GM12878 (cell line): ENCODE measurements around the gene TBRG4. TPM values are rescaled to one million over a fixed set of nuclear protein-coding genes. Genes with fewer than 3 reads are reported as not detected.

ENCODE experiments used
- ATAC-seq: fragments of 200-7000 bp; cut with Tn5 transposase; 3 replicates; pipeline ENCODE4 v1.9.1; 2020; ENCODE audit warnings: mild to moderate bottlenecking, moderate library complexity
- BruUV-seq: library from RNA; stranded (reverse); fragments of 400-500 nt; replicated peaks from 2 replicates; lab custom pipeline; 2021; lab: Mats Ljungman, UMichigan
- CTCF ChIA-PET: fragments of 300-600 bp; sonication (Branson Sonifier 250); formaldehyde crosslinking; extraction: SDS; loops from one replicate; lab custom pipeline; 2021; ENCODE audit warnings: inconsistent platforms; lab: Yijun Ruan, JAX
- POLR2A ChIA-PET: fragments of 350-600 bp; formaldehyde crosslinking; extraction: SDS; loops from one replicate; lab custom pipeline; 2021; ENCODE audit warnings: inconsistent platforms; lab: Charles Lee
- RAD21 ChIA-PET: fragments of 300-600 bp; sonication (Branson Sonifier 250); formaldehyde crosslinking; loops from one replicate; lab custom pipeline; 2023; ENCODE audit warnings: antibody characterized with exemption; ENCODE audit not compliant: unreplicated experiment; lab: Charles Lee
- SMC1A ChIA-PET: fragments of 300-600 bp; sonication (Branson Sonifier 250); formaldehyde crosslinking; loops from one replicate; lab custom pipeline; 2023; ENCODE audit not compliant: unreplicated experiment, uncharacterized antibody; lab: Charles Lee
- DNase-seq: peaks from one replicate; pipeline ENCODE4 v3.0.0-alpha.2; 2011; ENCODE audit warnings: low read depth, low spot score
- FAIRE-seq: peaks from 3 replicates; lab custom pipeline; 2011; peaks lifted over from hg19 to GRCh38; lab: Jason Lieb, UNC
- H2AFZ ChIP-seq: 2 replicates; pipeline ENCODE4 v1.6.0; 2011; ENCODE audit warnings: low read depth, low read length, control low read depth; ENCODE audit not compliant: control insufficient read depth
- H3K27ac ChIP-seq: 2 replicates; pipeline ENCODE4 v1.5.1; 2011; ENCODE audit warnings: control low read depth; ENCODE audit not compliant: control insufficient read depth, insufficient read depth
- H3K27me3 ChIP-seq, 2 experiments: replicated peaks in 1 of 2; 2 replicates each; pipeline versions ENCODE4 v1.6.0 to v1.6.1; 2011; ENCODE audit warnings: low read length in 1 of 2; ENCODE audit not compliant: control insufficient read depth in 2 of 2, insufficient read depth in 2 of 2
- H3K36me3 ChIP-seq, 2 experiments: 2 replicates each; pipeline ENCODE4 v1.5.1; 2011; ENCODE audit warnings: low read length in 1 of 2; ENCODE audit not compliant: control insufficient read depth in 2 of 2, insufficient read depth in 2 of 2
- H3K4me1 ChIP-seq: 2 replicates; pipeline ENCODE4 v1.6.1; 2011; ENCODE audit warnings: mild to moderate bottlenecking, low read length, moderate library complexity, mixed read lengths; ENCODE audit not compliant: control insufficient read depth, insufficient read depth
- H3K4me2 ChIP-seq: 2 replicates; pipeline ENCODE4 v1.6.0; 2011; ENCODE audit warnings: control low read depth; ENCODE audit not compliant: control insufficient read depth, insufficient read depth
- H3K4me3 ChIP-seq: fragments of 200-600 bp; sonication (generic); 2 replicates; pipeline ENCODE4 v1.5.1; 2016
- H3K79me2 ChIP-seq: 2 replicates; pipeline ENCODE4 v1.6.0; 2011; ENCODE audit warnings: low read length; ENCODE audit not compliant: control insufficient read depth, insufficient read depth
- H3K9ac ChIP-seq: 2 replicates; pipeline ENCODE4 v1.8.0; 2011; ENCODE audit warnings: low read length, control low read depth, mixed read lengths; ENCODE audit not compliant: control insufficient read depth, insufficient read depth
- H3K9me3 ChIP-seq: replicated peaks from 3 replicates; pipeline ENCODE4 v1.5.1; 2011; ENCODE audit warnings: mild to moderate bottlenecking, low read length; ENCODE audit not compliant: control insufficient read depth, insufficient read depth
- H4K20me1 ChIP-seq: 2 replicates; pipeline ENCODE4 v1.6.0; 2011; ENCODE audit not compliant: control insufficient read depth, insufficient read depth
- ESRRA ChIP-seq: IDR thresholded peaks from 2 replicates; pipeline ENCODE4 v1.6.1; 2012; ENCODE audit warnings: mild to moderate bottlenecking, low read length, improper control_type of control experiment
- JUND ChIP-seq: IDR thresholded peaks from 2 replicates; pipeline ENCODE4 v1.6.1; 2012; ENCODE audit warnings: low read depth, mild to moderate bottlenecking, low read length, improper control_type of control experiment, moderate library complexity
- MEF2B ChIP-seq: fragments of 450-650 bp; IDR thresholded peaks from 2 replicates; pipeline ENCODE4 v1.6.1; 2018; ENCODE audit warnings: mild to moderate bottlenecking, moderate library complexity; ENCODE audit not compliant: partially characterized antibody, poor library complexity, severe bottlenecking
- NFXL1 ChIP-seq: fragments of 450-650 bp; IDR thresholded peaks from 2 replicates; pipeline ENCODE4 v1.6.1; 2017; ENCODE audit warnings: antibody characterized with exemption, mild to moderate bottlenecking, borderline replicate concordance
- POU2F2 ChIP-seq: IDR thresholded peaks from 3 replicates; pipeline ENCODE4 v1.6.1; 2011; ENCODE audit warnings: low read depth, mild to moderate bottlenecking, low read length, borderline replicate concordance
- RCOR1 ChIP-seq: conservative IDR thresholded peaks from 2 replicates; pipeline ENCODE4 v1.6.1; 2012; ENCODE audit warnings: low read depth, low read length, improper control_type of control experiment
- SMAD1 ChIP-seq: fragments of 450-650 bp; IDR thresholded peaks from 2 replicates; pipeline ENCODE4 v1.6.1; 2018; ENCODE audit warnings: mild to moderate bottlenecking, low read depth; ENCODE audit not compliant: partially characterized antibody
- SP1 ChIP-seq: IDR thresholded peaks from one replicate; pipeline ENCODE4 v1.6.1; 2011; ENCODE audit warnings: low read depth, low read length
- SPI1 ChIP-seq: IDR thresholded peaks from 2 replicates; pipeline ENCODE4 v1.6.1; 2011; ENCODE audit warnings: low read depth, mild to moderate bottlenecking, low read length, moderate library complexity, borderline replicate concordance; ENCODE audit not compliant: insufficient read depth
- SRF ChIP-seq, 2 experiments: IDR thresholded peaks; 2 replicates each; pipeline ENCODE4 v1.6.1; 2011; ENCODE audit warnings: low read depth in 2 of 2, low read length in 2 of 2, mild to moderate bottlenecking in 1 of 2, moderate library complexity in 1 of 2
- WRNIP1 ChIP-seq: IDR thresholded peaks from 2 replicates; pipeline ENCODE4 v1.6.1; 2011; ENCODE audit warnings: low read depth, low read length, improper control_type of control experiment, borderline replicate concordance
- ZSCAN29 ChIP-seq: fragments of 450-650 bp; IDR thresholded peaks from 2 replicates; pipeline ENCODE4 v1.6.1; 2017; ENCODE audit warnings: mild to moderate bottlenecking, moderate library complexity
- WGBS: methylation state at CpG from one replicate; pipeline ENCODE4 v1.1.6; 2016; ENCODE audit warnings: low lambda C conversion rate; ENCODE audit not compliant: insufficient replicate concordance, insufficient coverage; ENCODE audit errors: missing lambda C conversion rate; 5-methylcytosine and 5-hydroxymethylcytosine counted together
- in situ Hi-C: fragments of 300-500 bp; cut with MboI; formaldehyde crosslinking; loops from 9 replicates; pipeline ENCODE4 v1.14.3; 2018; ENCODE audit warnings: mixed read lengths
- intact Hi-C: fragments of 100-400 bp; cut with micrococcal nuclease; formaldehyde crosslinking; loops from one replicate; pipeline ENCODE4 v1.14.2; 2022; ENCODE audit not compliant: unreplicated experiment
- polyA plus RNA-seq, 11 experiments: library from polyadenylated mRNA; depleted of rRNA in 4 of 11; unstranded in 6 of 11; stranded (reverse) in 5 of 11; fragments of >200 nt; fragmentation: Nextera tagmentation in 4 of 11; fragmentation: Illumina TruSeq in 1 of 11; extraction: Ambion mirVana in 4 of 11; extraction: Trizol in 1 of 11; gene quantifications; 1 replicate in 1 of 11; 2 replicates in 10 of 11; pipeline versions ENCODE4 v1.2.1 to v1.2.3, GENCODE V29; 2011 to 2016; ENCODE audit warnings: inconsistent platforms in 2 of 11, missing spikeins in 2 of 11, low read depth in 1 of 11
- total RNA-seq, 4 experiments: library from RNA; depleted of rRNA in 3 of 4; stranded (reverse); fragments of >200 nt in 3 of 4; fragmentation: Illumina TruSeq in 1 of 4; extraction: Trizol in 1 of 4; gene quantifications; 2 replicates each; pipeline versions ENCODE4 v1.2.1 to v1.2.3, GENCODE V29; 2013 to 2021

TBRG4 gene
- total and polyA plus RNA-seq, 10 of the 15 experiments (the other 5 are each of a cell fraction or from before 2014, with no cell fraction given): 8.4 to 130 (median 118) TPM

DNA sequence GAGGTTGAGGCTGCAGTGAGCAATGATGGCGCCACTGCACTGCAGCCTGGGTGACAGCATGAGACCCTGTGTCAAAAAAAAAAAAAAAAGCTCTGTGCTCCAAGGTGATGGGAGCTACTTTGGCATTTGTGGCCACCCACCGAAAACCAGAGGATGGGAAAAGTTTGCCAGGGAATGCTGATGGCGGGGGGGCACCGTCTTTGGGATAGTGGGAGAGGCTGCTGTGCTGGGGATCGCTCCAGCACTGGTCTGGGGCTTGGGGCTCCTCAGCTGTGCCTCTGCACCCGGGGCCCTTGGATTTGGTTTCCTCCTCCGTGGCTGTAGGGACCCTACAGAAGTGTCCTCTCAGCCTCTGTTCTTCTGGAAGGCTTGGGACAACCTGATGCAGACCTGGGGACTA is 34.4 kb upstream of the TBRG4 start:
- no peak for ATAC-seq
- Histone ChIP-seq H3K9ac (no peak overlapping the region), H3K9me3 (no peaks in the 10 kb centered on the region; the same call in 2 of the 3 replicates), H3K4me2 (no peak overlapping the region), H3K27me3 (no peaks in the 10 kb centered on the region; a peak in 1 of 4 replicates), H3K27ac (no peak overlapping the region), H4K20me1 (no peaks in the 10 kb centered on the region), H3K4me3 (no peak overlapping the region), H3K36me3 (no peaks in the 10 kb centered on the region), H3K4me1 (peaks cover 3% of the 10 kb centered on the region; the same call in 1 of the 2 replicates), H3K79me2 (no peaks in the 10 kb centered on the region), H2AFZ (no peak overlapping the region)
- no peak for DNase-seq
- ChIA-PET SMC1A (no interaction called here), CTCF (interaction anchor here (0.6 kb wide), 1 partner anchor 163 kb away, joined by 3 read pairs; no protein-coding TSS in a partner anchor), RAD21 (no interaction called here), POLR2A (no interaction called here)
- TF ChIP-seq MEF2B (no peak), NFXL1 (no peak), RCOR1 (no peak), POU2F2 (no peak), SP1 (no peak), ZSCAN29 (no peak), SPI1 (no peak), SMAD1 (no peak), JUND (no peak), ESRRA (no peak), WRNIP1 (no peak), SRF (IDR thresholded peaks at IDR 0.05; ENCODE audit: low read depth in 2 of 2, low read length in 2 of 2) (no peak)
- no TSS peak for BruUV-seq
- FAIRE-seq: no peak
- WGBS: 32% methylated on average over 7 of the region's 7 CpGs
- intact Hi-C loops: no loop called here
- in situ Hi-C loops: no loop called here
